Stimulated activated CD8-positive, alpha-beta memory T cell treated with anti-CD3 and anti-CD28 coated beads, Interleukin-2, amount 100 ng/mL, for 1 hour (primary cell): ENCODE data around the gene EPHB1.

Source experiments
- DNase-seq, 2 donors: peaks; one replicate each; pipeline ENCODE4 v3.0.0-alpha.2; 2020; ENCODE audit warnings: low read depth in 2 of 2

Gene EPHB1

GRCh38 chr3:135158520-135158919 is 363.5 kb downstream of the EPHB1 start:
- no peak for DNase-seq

DNA sequence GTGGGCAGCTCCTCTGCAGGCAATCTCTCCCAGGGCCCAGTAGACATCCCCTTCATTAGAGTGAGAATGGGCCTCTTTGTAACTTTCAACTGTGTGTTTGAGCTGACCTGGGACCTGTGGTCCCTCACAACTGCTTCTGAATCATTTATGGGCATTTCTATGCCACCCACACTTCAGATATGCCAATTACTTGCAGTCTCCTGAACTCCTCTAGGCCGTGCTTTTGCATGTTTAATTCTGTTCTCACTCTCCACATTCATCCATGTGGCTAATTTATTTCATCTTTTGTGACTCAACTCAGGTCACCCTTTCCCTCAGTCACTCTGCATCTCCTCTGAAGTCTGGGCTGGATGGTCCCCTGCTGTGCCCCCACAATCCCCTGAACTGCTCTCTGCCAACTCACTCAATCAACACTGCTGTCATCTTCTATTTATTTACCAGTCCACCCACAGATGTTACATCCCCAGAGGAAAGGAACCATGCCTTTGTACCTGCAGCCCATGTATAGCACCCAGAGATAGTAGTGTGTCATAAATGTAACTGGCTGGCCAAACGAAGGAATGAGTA is 364.7 kb downstream of the EPHB1 start:
- no peak for DNase-seq

GRCh38 chr3:135161425-135161824 is 366.4 kb downstream of the EPHB1 start:
- DNase-seq = no peak

GRCh38 chr3:135163701-135164100 is 368.6 kb downstream of the EPHB1 start:
- no peak for DNase-seq

DNA sequence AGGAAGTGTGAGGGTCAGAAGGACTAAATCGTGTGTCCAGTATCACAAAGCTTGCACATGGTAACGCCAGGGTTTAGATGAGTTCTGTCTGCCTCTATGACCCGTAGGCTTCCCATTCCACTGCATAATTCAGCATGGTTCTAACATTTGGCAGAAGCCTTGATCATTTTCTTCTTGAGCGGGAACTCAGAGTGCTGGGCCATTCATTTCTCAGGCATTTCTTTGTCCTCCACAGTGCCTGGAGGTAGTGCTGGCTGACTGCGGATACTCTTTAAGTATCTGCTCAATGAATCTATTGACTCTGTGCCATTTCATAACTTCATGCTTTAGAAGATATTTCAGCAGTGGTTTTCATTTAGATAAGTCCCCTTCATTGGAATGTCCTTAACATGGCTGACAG is 370.2 kb downstream of the EPHB1 start:
- DNase-seq = no peak

DNA sequence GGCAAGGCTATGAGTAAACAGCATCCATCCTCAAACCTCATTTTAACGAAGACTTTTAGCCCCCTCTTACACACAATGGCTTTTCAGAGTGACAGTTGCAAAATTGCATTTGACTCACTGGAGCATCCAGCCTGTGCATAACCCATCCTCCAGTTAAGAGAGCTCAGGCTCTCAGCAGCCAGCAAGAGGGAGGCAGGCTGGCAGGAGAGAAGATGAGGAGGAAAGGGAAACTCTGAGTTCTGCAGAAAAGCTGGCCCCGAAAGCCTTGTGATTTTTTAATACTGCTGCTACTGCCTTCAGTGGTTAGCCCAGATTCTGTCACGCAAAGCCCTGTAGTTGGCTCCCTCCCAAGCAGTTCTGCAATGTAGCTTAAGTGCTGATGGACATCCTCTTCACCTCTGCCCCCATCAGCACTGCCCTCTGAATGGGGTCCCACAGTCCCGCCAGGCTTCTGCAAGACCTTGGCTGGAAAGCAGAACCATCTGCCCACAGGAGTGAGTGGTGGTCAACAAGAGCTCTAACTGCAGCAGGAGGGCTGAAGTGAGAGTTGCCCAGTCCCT is 371.3 kb downstream of the EPHB1 start:
- DNase-seq = no peak

- DNase-seq = no peak
These were observed 373.8 kb downstream of the EPHB1 start for GRCh38 chr3:135168822-135169221.

GRCh38 chr3:135169651-135170050 is 374.6 kb downstream of the EPHB1 start:
- DNase-seq = no peak

- DNase-seq = no peak
These were observed 375.7 kb downstream of the EPHB1 start for GRCh38 chr3:135170732-135171131.

- DNase-seq = no peak
These were observed 377.3 kb downstream of the EPHB1 start for GRCh38 chr3:135172191-135172869.

GRCh38 chr3:135175728-135176277 is 380.7 kb downstream of the EPHB1 start:
- DNase-seq = no peak

GRCh38 chr3:135176881-135177280 is 381.8 kb downstream of the EPHB1 start:
- no peak for DNase-seq

DNA sequence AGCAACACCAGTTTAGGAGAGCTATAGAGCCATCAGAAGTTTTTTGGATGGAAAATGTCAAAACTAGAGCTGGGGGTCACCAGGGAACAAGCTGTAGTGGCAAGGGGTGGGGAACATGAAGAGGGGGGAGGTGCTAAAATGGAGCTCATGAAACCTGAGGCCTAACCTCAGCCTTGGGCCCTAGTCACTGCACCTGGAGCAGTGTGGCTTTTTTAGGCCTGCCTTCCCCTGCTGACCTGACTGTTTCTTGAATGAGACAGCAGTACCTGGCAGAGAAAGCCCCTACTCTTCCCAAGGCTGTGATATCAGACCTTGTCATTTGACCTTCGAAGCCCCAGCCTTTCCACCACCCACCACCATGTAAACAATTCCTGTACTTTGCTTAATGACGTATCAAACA is 383.5 kb downstream of the EPHB1 start:
- DNase-seq = no peak

- DNase-seq = no peak
These were observed 386.3 kb downstream of the EPHB1 start for GRCh38 chr3:135181408-135181807.

- DNase-seq = no peak
These were observed 387.4 kb downstream of the EPHB1 start for GRCh38 chr3:135182364-135182998.

DNA sequence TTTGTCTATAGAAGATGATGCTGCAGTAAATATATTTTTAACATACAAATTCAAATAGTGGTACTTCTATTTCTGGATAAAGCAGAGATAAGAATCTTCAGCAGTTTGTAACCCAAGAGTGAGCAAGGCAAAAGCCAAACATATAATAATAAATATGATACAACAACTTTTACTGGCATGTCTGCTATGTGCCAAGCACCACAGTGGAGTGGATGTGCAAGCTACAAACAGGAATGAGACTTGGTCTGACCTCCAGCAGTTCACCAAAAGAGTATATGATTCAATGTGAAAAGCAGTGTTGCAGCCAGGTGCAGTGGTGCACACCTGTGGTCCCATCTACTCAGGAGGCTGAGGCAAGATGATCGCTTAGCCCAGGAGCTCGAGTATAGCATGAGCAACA is 395.6 kb downstream of the EPHB1 start:
- DNase-seq = no peak

GRCh38 chr3:135191708-135192107 is 396.6 kb downstream of the EPHB1 start:
- no peak for DNase-seq

DNA sequence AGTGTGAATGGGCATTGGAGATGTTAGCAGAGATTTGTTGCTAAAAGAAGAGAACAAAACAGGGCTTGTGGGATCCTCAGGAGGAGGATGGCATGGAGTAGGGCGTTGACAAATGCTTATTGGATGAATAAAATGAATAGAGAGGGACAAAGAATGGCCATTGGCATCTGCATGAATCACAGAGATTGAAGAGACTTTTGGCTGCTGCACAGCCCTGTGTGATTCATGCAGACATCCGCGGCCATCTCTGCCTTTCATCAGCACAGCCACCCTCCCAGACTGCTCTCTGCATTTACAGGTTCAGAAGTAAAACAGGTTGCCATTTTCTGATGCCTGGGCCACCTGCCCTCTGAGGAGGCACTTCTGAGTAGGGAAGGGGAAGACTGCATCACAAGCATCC is 397.9 kb downstream of the EPHB1 start:
- no peak for DNase-seq

DNA sequence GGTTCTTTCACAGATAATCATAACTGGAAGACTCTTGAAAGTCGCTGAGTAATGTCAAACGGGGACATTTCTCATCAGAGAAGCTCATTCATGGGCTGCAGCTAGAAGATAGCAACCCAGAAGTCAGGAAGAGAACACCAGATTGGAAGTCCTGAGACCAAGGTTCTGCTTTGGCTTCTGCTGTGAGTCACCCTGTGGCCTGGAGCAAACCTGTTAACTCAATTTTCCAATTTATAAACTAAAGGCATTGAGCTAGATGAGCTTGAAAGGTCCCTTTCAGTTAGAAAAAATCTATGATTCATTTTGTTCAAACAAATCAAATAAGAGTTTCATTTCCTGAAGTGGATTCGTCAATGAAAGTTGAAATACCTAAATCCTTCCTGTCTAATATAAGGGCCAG is 402.2 kb downstream of the EPHB1 start:
- DNase-seq = no peak

- no peak for DNase-seq
These were observed 402.8 kb downstream of the EPHB1 start for GRCh38 chr3:135197856-135198255.

GRCh38 chr3:135199137-135199536 is 404.1 kb downstream of the EPHB1 start:
- DNase-seq = no peak

DNA sequence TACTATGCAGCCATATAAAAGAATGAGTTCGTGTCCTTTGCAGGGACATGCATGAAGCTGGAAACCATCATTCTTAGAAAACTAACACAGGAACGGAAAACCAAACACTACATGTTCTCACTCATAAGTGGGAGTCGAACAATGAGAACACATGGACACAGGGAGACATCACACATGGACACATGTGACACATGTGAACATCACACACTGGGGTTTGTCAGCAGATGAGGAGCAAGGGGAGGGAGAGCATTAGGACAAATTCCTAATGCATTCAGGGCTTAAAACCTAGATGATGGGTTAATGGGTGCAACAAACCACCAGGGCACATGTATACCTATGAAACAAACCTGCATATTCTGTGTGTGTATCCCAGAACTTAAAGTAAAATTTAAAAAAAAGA is 408.0 kb downstream of the EPHB1 start:
- DNase-seq = no peak

DNA sequence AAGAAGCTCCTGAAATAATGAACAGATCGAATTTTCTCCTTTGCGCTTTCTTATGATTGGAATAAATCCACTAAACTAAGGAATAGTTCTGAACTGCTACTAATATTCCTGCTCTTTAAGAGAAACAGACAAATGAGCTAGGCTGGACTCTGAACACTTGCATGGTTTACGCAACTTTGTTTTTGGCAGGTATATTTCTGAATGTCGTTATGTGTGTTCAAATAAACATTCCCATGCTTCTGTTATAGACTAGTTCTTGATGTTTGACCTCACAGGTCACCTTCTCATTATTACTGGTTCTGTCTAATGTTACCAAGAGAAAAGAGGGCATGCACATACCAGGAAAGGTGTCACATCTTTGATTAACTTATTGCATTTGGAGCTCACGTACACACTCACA is 418.2 kb downstream of the EPHB1 start:
- DNase-seq = no peak
